HG03175 (cell line): ENCODE data around the gene MALAT1.

Experiments used
- ATAC-seq: cut with Tn5 transposase; IDR thresholded peaks from one replicate; pipeline ENCODE4 v1.9.1; 2021; ENCODE audit warnings: mild to moderate bottlenecking, moderate library complexity; ENCODE audit not compliant: unreplicated experiment

The MALAT1 gene

GRCh38 chr11:65537620-65538231, 38.9 kb downstream of the MALAT1 start:
- no peak for ATAC-seq

GRCh38 chr11:65538232-65538914, 39.5 kb downstream of the MALAT1 start:
- no peak for ATAC-seq

GRCh38 chr11:65538915-65539743, 40.3 kb downstream of the MALAT1 start:
- ATAC-seq = no peak

GRCh38 chr11:65539744-65540289, 41.0 kb downstream of the MALAT1 start:
- ATAC-seq = peak; percentile 64

- peak; percentile 73 for ATAC-seq
Observed at GRCh38 chr11:65540290-65541092, 41.6 kb downstream of the MALAT1 start.

GRCh38 chr11:65541093-65541982, 42.5 kb downstream of the MALAT1 start:
- no peak for ATAC-seq

- ATAC-seq = no peak
Observed at GRCh38 chr11:65542738-65543390, 44.0 kb downstream of the MALAT1 start.

GRCh38 chr11:65545853-65546216, 47.0 kb downstream of the MALAT1 start:
- ATAC-seq = no peak

- ATAC-seq = peak; percentile 63
Observed at GRCh38 chr11:65546217-65546958, 47.5 kb downstream of the MALAT1 start.

GRCh38 chr11:65547446-65548125, 48.7 kb downstream of the MALAT1 start:
- ATAC-seq = no peak

- no peak for ATAC-seq
Observed at GRCh38 chr11:65548395-65548794, 49.5 kb downstream of the MALAT1 start.

GRCh38 chr11:65549096-65549495, 50.3 kb downstream of the MALAT1 start:
- ATAC-seq = no peak

- ATAC-seq = peak; percentile 63
Observed at GRCh38 chr11:65551572-65552387, 52.9 kb downstream of the MALAT1 start.

- ATAC-seq = no peak
Observed at GRCh38 chr11:65552388-65552951, 53.6 kb downstream of the MALAT1 start.

- ATAC-seq = no peak
Observed at GRCh38 chr11:65553301-65554001, 54.6 kb downstream of the MALAT1 start.
